Measurements from ENCODE around the gene CENPM. TPM values are rescaled to one million over a fixed set of nuclear protein-coding genes. Genes with fewer than 3 reads are reported as not detected.

CENPM gene
- polyA plus RNA-seq, 3 donors from 2014 or later = 4.3 to 9.3 (median 5.5) TPM

DNA sequence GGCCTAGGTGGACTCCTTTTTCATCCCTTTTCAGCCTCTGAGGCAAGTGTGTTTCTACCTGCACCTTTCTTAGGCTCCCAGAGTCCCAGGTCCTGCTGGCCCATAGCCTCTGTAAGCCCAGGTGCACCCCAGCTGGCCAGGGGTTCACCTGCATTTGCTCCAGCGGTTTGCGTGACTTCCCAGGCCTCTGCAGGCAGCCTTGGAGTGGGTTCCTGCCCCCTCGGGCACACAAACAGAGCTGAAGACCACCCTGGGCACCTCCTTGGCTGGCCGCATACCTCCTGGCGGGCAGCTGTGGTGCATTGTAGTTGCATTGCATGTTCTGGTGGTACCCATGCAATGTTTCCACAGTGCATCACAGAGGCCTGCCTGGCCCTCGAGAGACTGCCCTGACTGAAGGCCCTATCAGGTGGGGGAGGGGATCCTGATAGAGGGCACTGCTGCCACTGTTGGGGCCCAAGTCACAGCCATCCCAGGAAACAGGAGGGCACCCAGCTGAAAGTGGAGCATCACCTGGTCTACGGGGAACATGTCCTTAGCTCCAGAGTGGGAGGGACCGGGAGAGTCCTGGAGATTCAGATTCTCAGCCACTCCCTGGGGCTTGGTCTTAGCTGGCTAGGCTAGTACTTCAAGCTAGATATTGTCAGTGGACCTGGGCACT, 46.2 kb downstream of the CENPM start:
- peaks cover 0 to 1% (median 1%) of the 10 kb centered on the region in 3 donors for H3K27me3 Mint-ChIP-seq (ENCODE audit: low read depth in 3 of 3)
- no peak overlapping the region for H3K4me3 Mint-ChIP-seq
- no peak overlapping the region for H3K27ac Mint-ChIP-seq
- DNase-seq = no peak
- no peaks in the 10 kb centered on the region for H3K9me3 Mint-ChIP-seq
- peaks cover 7 to 27% (median 12%) of the 10 kb centered on the region in 3 donors for H3K36me3 Mint-ChIP-seq
- H3K4me1 Mint-ChIP-seq = no peaks in the 10 kb centered on the region

DNA sequence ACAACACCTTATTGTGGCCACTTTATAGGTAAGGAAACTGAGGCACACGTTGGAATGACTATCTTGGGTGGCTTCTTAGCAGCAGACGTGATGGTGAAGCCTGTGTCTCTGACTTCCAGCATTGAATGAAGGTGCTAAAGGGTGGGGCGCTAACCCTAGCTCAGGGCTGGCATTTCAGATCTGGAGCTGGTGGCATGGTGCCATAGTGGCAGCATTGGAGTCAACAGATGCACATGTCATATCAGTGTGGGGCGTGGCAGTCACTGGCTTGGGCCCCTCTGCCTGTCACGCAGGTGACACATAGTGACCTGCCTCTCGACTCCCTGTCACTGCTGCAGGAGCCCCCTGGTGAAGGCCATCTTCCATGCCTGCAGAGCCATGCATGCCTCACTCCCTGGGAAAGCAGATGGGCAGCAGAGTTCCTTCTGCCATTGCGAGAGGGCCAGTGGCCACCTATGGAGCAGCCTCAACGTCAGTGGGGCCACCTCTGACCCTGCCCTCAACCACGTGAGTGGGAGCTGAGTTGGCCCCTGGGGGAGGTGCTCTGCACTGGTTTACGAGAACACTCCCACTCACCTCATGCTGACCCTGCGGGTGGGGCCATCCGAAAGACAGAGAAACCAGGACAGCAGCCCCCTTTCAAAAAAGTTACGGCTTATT, 46.8 kb downstream of the CENPM start:
- Mint-ChIP-seq H3K4me1 (no peaks in the 10 kb centered on the region), H3K27me3 (ENCODE audit: low read depth in 3 of 3) (peaks cover 0 to 1% (median 1%) of the 10 kb centered on the region in 3 donors), H3K27ac (no peak overlapping the region), H3K9me3 (no peaks in the 10 kb centered on the region), H3K4me3 (no peak overlapping the region), H3K36me3 (peaks cover 4 to 24% (median 12%) of the 10 kb centered on the region in 3 donors)
- DNase-seq = no peak

DNA sequence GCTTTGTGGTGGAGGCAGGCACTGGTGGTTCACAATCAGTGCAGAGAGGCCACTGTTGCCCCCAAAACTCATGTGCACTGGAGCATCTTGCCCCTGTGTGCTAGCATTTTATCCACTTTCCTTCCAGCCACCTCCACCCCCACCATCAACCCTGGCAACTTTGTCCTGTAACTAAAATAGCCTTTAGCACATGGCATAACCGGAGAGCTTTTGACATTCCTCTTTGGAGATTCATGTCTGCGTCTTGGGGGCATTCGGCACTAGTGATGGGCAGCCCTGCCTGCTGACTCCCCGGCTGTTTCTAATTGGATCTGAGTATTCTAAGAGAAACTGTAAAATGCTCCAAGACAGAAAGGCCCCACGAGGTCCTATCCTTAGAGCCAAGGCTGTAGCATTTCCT, 47.8 kb downstream of the CENPM start:
- Mint-ChIP-seq H3K27ac (no peak overlapping the region), H3K27me3 (ENCODE audit: low read depth in 3 of 3) (peaks cover 0 to 1% (median 1%) of the 10 kb centered on the region in 3 donors), H3K4me1 (no peaks in the 10 kb centered on the region), H3K4me3 (no peak overlapping the region), H3K9me3 (no peaks in the 10 kb centered on the region), H3K36me3 (peaks cover 4 to 25% (median 12%) of the 10 kb centered on the region in 3 donors)
- no peak for DNase-seq

DNA sequence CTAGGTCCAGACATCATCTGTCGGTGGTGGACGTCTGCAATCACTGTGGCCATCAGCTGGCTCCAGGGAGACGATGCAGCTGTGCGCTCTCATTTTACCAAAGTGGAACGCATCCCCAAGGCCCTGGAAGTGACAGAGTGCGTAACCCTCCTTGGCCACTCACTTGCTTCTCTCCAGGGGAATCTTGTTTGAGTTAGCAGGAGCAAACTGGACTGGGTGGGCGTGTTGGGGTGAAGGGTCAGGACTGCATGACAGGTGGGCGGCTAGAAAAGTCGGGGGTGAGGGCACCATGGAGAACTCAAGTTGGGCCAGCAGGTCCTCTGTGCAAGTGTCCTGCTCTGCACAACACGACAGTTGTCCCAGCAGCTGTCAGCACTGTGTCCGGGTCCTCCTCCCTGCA, 48.3 kb downstream of the CENPM start:
- Mint-ChIP-seq H3K27ac (no peak overlapping the region), H3K4me3 (no peak overlapping the region), H3K27me3 (ENCODE audit: low read depth in 3 of 3) (peaks cover 0 to 1% (median 1%) of the 10 kb centered on the region in 3 donors), H3K9me3 (no peaks in the 10 kb centered on the region), H3K4me1 (no peaks in the 10 kb centered on the region), H3K36me3 (peaks cover 4 to 28% (median 12%) of the 10 kb centered on the region in 3 donors)
- no peak for DNase-seq

DNA sequence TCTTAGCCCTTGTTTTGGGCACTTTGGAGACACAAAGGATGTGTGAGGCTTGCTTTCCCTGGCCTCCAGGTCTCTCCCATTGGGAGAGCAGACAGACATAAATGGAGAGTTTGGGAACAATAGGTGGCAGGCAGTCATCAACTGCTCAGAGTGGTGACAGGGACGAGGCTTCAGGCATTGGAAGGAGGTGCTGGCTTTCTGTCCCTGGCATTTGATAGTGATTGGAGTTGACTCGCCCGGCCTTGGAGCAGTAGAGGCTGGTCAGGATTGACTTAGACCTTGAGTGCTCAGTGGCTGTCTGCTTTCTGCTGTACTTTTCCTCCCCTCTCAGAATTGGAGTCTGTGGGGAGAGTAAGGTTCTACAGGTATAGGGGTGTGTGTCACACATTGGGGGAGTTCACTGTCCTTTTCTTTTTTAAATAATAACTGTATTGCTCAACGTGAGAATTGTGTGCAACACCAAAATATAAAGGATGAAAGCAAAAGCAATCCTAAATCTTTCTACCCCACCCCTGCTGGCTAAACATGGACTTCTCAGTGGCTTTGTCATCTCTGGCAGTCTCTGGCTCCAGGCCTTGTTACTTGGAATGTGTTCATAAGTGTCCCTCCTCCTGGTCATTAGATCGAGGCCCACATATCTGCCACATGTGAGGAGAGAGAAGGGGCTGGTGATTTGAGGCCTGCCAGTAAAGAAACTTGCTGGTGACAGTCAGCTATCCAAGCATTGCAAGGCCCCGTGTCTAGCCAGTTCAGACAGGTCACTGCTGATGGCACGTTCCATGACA, 53.2 kb downstream of the CENPM start:
- Mint-ChIP-seq H3K4me3 (no peak overlapping the region), H3K36me3 (peaks cover 7 to 34% (median 17%) of the 10 kb centered on the region in 3 donors), H3K4me1 (no peaks in the 10 kb centered on the region), H3K9me3 (no peaks in the 10 kb centered on the region), H3K27me3 (ENCODE audit: low read depth in 3 of 3) (peaks cover 0 to 1% (median 0%) of the 10 kb centered on the region in 3 donors), H3K27ac (peak overlapping the region in 1 of 6 donors; percentile 21)
- DNase-seq = no peak

DNA sequence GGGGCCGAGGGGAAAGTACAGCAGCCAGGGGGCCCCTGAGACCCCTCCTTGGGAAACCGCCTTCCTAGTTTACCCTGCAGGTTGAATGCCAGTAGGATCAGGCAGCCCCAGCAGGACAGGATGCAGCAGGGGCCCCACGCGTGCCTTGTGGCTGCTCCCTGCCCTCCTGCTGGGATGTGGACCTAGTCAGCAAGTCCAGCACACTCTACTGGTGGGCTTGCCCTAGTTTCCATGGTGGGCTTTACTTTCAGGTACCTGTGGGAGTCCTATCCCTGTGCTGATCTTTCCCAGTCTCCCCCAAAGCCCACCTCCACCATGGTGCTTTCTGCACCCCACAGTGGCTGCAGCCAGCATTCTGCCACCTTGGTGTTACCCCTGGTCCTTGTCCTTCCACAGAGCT, 54.2 kb downstream of the CENPM start:
- H3K4me3 Mint-ChIP-seq = no peak overlapping the region
- no peak for DNase-seq
- H3K4me1 Mint-ChIP-seq = no peaks in the 10 kb centered on the region
- no peak overlapping the region for H3K27ac Mint-ChIP-seq
- H3K36me3 Mint-ChIP-seq = peaks cover 7 to 43% (median 24%) of the 10 kb centered on the region in 3 donors
- peaks cover 0 to 1% (median 0%) of the 10 kb centered on the region in 3 donors for H3K27me3 Mint-ChIP-seq (ENCODE audit: low read depth in 3 of 3)
- H3K9me3 Mint-ChIP-seq = no peaks in the 10 kb centered on the region

DNA sequence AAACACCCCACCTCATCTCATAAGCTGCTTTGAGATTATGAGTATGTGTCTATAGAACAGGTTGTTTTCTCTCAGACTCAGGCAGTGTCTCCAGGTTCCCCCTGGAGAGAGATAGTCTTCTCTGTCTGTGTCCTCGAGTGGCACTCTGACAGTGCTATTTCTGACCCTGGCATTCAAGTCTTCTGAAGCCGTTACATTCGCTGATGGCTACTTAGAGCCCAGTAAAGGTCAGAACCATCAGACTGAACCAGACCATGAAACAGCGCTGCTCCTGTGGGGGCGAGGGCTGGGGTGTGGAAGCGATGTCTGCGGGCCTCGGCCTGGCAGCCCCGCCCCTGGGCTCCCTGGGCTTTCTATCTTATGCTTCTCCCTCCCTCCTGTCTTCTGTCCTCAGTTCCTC, 55.5 kb downstream of the CENPM start:
- H3K36me3 Mint-ChIP-seq = peaks cover 6 to 44% (median 28%) of the 10 kb centered on the region in 3 donors
- no peaks in the 10 kb centered on the region for H3K4me1 Mint-ChIP-seq
- no peak for DNase-seq
- H3K4me3 Mint-ChIP-seq = no peak overlapping the region
- no peaks in the 10 kb centered on the region for H3K9me3 Mint-ChIP-seq
- H3K27ac Mint-ChIP-seq = no peak overlapping the region
- H3K27me3 Mint-ChIP-seq (ENCODE audit: low read depth in 3 of 3) = no peaks in the 10 kb centered on the region

Other genes starting within 250 kb of the CENPM start
- gene MEI1, start 247.6 kb downstream of the CENPM start, polyA plus RNA-seq = 100 to 1,000 TPM; 122 to 250 (median 178) TPM
- 1 to 10 TPM; 1.8 to 6.6 (median 4.2) TPM for gene CCDC134, start 146.5 kb downstream of the CENPM start, polyA plus RNA-seq
- gene SREBF2, start 114.0 kb downstream of the CENPM start, polyA plus RNA-seq = 10 to 100 TPM; 16.9 to 40.3 (median 22.9) TPM
- not detected for gene SHISA8, start 32.1 kb downstream of the CENPM start, polyA plus RNA-seq
- gene TNFRSF13C, start 20.3 kb downstream of the CENPM start, polyA plus RNA-seq = not detected
- not detected for gene SEPTIN3, start 22.3 kb upstream of the CENPM start, polyA plus RNA-seq
- under 1 TPM in 2 of 3 donors, not detected in 1; 0.16 to 0.62 TPM for gene WBP2NL, start 51.6 kb upstream of the CENPM start, polyA plus RNA-seq
- gene NAGA, start 123.7 kb upstream of the CENPM start, polyA plus RNA-seq = 10 to 100 TPM; 17.5 to 30.5 (median 24.4) TPM
- gene PHETA2, start 127.1 kb upstream of the CENPM start, polyA plus RNA-seq = 1 to 10 TPM in 2 of 3 donors, under 1 TPM in 1; 0.78 to 2.1 (median 1.2) TPM
- gene SMDT1, start 132.5 kb upstream of the CENPM start, polyA plus RNA-seq = 100 to 1,000 TPM; 158 to 284 (median 174) TPM
- gene NDUFA6, start 143.6 kb upstream of the CENPM start, polyA plus RNA-seq = 100 to 1,000 TPM; 148 to 227 (median 214) TPM
- gene CYP2D6, start 183.7 kb upstream of the CENPM start, polyA plus RNA-seq = not detected

Data from immature natural killer cell (primary cell).